GM18867 (cell line): ENCODE data around the gene ITPR1.
"Not testable (repeated sequence)": the region's sequence is repeated elsewhere in the genome, so short reads cannot be mapped to it uniquely, and the experiment has no call there.

Source experiments
- ATAC-seq: cut with Tn5 transposase; IDR thresholded peaks from one replicate; pipeline ENCODE4 v1.9.1; 2021; ENCODE audit warnings: mild to moderate bottlenecking, moderate library complexity; ENCODE audit not compliant: unreplicated experiment

Gene ITPR1

DNA sequence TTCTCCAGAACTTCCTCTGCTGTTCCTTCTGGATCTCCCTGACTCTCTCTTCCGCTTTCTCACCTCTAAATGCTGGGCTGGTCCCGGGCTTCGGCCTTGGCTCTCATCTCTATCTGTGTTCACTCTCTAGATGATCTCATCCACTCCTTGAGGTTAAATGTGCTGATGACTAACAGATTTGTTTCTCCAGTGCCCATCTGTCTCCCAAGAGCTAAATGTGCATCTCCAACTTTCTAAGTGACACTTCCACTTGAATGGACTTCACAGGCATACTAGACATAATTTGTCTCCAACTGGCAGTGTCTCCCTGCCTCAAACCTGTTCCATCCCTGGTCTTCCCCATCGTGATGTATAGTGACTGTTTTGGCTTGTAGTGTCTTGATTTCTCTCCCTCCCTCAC is 95.3 kb downstream of the ITPR1 start:
- ATAC-seq: no peak

DNA sequence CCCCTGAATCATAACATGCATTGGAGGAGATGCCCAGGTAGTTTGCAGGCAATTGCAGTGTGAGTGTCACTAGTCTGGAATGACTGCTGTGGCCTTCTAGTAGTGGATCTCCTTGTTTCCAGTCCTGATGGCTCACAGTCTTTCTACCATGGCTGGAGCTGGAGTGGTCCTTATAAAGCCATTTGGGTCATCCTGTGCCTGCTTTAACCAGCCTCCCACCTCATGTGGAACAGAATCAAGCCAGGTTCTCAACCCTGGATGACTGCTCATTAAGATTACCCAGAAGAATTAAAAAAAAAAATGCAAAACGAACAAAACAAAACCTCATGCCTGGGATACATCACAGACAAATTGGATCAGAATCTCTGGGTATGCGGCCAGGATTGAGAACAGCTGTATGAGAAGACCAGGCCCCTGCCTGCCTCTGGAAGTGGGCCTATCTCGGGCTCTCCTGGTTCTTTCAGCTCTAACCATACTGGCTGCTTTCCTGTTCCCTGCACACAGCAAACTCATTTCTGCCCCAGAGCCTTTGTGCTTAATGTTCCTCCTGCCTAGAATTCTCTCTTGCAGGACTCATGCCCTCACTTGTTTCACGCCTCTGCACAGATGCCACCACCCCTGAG is 96.4 kb downstream of the ITPR1 start:
- ATAC-seq: no peak

DNA sequence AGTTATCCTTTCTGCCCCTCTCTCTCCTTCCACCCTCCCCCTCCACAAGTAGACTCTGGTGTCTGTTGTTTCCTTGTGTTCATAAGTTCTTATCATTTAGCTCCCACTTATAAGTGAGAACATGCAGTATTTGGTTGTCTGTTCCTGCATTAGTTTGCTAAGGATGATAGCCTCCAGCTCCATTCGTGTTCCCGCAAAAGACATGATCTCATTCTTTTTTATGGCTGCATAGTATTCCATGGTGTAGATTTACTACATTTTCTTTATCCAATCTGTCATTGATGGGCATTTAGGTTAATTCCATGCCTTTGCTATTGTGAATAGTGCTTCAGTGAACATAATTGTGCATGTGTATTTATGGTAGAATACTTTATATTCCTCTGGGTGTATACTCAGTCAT is 97.7 kb downstream of the ITPR1 start:
- not testable (repeated sequence) for ATAC-seq

DNA sequence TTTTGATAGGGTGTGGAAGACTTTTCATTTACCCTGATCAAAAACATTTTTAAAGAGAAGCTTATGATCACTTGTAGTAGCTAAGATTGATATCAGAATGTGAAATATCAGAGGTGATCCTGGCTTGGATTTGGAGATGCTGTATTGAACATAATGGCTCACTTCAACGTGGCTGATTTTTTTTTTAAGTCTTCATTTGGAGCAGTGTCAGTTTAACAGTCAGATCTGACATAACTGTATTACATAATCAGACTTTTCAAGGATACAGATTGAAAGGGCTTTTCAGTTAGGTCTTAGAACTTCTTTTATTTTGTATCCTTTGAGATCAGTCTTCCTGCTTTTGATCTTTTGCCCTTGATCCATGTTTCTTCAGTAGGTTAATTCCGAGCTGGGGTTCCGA is 98.5 kb downstream of the ITPR1 start:
- no peak for ATAC-seq

DNA sequence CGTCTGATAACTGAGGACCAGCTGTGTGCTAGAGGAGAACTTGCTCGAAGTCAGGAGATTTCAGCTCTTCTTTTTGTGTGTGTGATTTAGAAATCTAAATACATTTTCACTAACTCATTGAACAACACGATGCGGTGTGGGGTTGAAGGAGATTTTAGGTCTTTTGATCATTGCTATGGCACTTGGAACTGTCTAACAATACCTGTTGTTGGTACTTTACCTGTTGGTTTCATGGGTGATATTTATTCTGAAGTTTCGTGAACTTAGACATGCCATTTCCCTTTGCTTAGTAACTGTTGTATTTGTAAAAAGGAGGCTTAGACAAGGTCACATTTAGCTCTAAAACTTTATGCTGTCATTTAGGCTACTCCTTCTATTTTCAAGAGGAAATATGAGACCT is 99.9 kb downstream of the ITPR1 start:
- no peak for ATAC-seq

DNA sequence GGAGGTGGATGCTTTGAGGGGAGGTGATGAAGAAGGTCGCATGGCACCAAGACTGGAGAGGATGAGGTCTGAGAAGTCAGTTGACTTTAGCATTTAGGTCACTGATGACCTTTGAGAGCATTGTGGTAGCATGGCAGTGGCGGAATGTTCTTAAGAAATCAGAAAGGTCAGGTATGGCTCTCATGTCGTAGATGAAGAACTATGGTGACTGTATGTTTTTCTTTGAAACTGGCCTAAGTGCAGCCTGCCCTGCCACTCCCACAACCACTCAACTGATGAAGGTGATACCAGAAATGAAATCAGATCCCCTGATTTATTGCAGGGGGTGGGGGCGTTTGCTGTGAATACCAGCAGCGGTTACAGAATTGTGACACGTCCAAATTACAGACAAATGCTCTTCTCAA is 102.6 kb downstream of the ITPR1 start:
- no peak for ATAC-seq

DNA sequence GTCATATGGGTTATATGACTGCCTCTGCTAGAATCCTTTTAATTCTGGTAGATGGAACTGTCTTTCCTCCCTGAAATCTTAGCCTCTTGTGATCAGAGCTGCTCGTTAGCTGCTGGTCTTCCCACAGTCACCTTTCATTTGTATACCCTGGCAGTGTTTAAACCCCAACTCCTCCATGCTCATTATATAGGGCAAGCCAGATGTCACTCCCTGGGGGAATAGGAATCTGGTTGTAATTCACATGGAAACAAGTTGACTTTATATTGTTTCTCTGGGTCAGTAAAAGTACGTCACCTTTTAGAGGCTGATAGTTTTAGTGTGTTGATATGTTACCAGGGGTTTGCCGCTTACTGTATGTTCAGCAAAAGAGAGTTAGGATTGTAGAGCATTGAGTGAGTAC is 103.5 kb downstream of the ITPR1 start:
- ATAC-seq: no peak

DNA sequence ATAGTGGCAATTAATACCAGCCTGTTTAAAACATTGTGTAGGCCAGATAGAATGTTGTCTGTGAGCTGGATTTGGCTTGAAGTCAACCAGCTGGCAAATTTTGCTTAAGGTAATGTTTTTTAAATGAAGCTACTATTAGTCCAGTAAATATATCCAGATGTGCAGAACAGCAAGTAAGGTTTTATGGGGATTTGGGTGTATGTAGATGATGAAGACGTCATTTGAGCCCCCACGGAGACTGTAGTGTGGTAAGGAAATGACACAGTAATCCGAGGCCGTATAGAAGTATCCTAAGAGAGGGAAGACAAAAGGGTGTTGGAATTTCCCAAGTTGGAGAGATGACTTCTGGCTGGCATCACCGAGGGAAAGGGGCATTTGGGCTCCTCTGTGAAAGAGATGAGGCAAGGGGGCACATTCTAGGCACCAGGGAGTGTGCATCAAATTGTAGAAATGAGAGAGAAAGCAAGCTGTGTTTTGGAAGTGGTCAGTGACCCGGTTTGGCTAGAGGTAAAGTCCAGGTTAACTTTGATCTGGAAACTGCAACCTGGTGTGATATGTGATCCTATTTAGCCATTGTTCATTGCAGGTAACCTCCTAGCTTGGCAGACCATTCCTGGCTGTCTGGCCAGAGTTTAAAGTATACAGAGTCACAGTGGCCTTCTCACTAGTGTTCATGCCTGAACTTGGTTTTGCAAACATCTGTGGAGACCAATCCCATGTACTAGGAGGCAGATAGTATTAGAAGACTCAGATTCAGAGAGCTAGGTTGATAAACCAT is 104.2 kb downstream of the ITPR1 start:
- ATAC-seq: no peak

DNA sequence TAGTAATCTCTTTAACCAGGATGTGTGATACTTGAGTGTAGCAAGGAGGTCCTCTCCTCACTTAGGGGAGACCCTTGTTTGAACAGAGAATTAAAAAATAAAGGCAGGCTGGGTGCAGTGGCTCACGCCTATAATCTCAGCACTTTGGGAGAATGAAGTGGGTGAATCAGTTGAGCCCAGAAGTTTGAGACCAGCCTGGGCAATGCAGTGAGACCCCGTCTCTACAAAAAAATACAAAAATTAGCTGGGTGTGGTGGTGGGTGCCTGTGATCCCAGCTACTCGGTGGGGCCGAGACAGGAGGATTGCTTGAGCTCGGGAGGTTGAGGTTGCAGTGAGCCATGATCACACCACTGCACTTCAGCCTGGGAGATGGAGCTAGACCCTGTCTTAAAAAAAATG is 105.1 kb downstream of the ITPR1 start:
- ATAC-seq: not testable (repeated sequence)

DNA sequence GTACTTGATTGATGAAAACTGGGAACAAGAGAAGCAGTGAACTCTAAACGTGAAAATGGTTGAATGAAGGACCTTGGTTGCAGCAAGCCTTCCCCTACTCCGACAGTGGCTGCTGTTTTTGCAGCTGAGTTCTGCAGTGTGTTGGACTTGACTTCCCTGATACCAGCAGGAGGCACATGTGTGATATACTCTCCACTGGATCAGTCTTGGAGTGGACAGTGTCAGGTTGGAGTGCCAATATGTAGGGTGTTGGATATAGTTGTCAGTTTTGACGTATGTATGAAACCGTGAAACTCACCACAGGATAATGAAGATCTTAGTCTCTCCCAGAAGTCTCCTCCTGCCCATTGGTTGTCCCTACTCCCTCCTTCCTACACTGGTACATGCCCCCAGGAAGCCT is 106.5 kb downstream of the ITPR1 start:
- ATAC-seq: no peak

DNA sequence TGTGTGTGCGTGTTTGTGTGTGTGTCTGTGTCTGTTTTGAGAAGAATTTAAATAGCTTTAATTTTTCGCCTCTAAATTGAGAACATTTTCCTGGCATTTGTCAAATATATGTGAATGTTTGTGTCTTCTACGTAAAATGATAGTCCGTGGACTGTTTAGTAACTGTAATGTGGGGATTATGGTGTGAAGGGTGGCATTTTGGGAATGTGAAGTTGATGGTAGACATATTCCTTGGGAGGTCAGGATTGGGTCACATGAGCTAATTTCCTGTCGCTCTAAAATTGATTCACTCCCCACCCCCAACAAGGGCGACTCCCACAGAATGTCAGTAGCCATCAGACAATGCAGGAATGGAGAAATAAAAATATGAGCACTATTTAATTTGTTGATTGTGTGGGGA is 107.3 kb downstream of the ITPR1 start:
- no peak for ATAC-seq

DNA sequence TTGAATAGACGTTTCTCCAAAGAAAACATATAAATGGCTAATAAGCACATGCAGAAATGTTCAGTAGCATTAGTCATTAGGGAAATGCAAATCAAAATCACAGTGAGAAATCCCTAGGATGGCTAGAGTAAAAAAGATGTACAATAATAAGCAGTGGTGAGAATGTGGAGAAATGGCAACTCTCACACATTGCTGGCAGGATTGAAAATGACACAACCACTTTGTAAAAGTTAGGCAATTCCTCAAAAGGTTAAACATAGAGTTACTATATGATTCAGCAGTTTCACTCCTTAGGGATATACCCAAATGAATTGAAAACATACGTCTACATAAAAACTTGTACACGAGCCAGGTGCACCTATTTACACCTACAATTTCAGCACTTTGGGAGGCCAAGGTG is 108.7 kb downstream of the ITPR1 start:
- ATAC-seq: no peak

DNA sequence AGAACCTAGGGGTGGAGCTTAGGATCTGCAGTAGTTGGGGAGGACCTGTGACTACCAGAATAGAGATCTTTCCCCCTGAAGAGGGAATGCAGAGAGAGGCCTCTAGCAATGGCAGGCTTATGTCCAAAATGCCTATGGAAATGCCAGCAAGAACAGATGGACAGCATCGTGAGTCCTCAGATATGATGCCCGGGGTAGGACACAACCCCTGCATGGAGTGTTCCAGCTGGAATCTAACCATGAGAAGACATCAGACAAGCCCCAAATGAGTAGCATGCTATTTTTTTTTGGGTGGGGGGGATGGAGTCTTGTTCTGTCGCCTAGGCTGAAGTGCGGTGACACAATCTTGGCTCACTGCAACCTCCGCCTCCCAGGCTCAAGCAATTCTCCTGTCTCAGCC is 111.5 kb downstream of the ITPR1 start:
- no peak for ATAC-seq

DNA sequence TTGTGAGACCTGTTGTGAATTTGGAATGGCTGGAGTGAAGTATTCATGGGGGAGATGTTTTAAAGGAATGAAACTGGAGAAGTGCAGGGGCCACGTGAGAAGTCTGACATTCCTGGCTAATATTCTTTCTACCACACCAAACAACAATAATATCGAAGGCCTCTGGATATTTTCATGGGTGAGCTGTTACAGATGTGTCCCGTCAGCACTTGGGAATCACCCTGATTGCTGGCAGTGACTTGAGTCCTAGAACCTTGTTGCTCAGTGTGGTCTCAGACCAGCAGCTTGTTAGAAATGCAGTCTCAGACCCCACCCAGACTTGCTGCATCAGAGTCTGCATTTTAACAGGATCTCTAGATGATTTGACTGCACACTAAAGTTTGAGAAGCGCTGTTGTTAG is 113.8 kb downstream of the ITPR1 start:
- ATAC-seq: no peak

DNA sequence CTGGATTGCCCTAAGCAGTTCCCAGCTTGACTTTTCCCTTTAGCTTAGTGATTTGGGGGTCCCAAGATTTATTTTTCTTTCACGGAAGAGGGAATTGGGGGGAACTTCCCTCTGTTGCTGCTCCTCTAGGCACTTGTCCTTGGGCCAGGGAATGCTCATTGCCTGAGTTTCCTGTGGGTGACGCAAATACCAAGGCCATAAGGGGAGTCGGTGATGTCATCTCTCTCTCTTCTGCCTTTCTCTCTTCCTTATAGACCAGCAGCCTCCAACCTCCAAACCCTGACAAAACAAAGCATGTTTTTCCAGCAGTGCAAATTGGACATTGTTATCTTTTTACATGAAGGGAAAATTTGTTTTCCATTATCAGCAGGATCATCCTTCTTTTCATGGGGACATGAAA is 120.2 kb downstream of the ITPR1 start:
- ATAC-seq: no peak

DNA sequence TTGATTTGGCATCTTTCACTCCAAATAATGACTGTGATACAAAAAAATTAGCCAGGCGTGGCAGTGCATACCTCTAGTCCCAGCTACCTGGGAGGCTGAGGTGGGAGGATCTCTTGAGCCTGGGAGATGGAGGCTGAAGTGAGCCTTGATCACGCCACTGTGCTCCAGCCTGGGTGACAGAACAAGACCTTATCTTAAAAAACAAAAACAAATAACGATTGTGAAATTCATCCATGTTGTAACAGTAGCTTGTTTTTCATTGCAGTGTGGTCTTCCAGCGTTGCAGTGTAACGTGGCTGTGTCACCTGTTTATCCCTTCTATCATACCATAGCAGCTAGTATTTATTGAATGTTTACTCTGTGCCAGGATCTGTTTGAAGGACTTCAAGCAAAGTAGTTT is 120.9 kb downstream of the ITPR1 start:
- ATAC-seq: no peak

DNA sequence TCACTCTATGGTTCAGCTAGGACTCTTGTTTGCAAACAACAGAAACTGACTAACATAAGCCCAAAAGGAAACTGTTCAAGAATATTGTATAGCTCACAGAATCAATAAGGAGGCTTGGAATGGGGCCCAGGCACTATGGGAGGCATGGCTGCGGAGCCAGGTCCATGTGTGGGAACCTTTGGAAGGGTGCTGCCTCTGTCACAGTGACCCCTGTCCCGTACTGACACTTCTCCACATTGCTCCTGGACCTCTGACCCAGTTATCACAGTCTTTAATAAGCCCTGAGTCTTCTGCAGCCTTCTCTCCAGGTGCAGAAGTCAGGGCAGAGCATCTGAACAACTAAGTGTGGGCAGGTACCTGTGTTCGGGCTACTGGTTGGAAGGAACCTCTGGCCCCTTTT is 121.8 kb downstream of the ITPR1 start:
- no peak for ATAC-seq

DNA sequence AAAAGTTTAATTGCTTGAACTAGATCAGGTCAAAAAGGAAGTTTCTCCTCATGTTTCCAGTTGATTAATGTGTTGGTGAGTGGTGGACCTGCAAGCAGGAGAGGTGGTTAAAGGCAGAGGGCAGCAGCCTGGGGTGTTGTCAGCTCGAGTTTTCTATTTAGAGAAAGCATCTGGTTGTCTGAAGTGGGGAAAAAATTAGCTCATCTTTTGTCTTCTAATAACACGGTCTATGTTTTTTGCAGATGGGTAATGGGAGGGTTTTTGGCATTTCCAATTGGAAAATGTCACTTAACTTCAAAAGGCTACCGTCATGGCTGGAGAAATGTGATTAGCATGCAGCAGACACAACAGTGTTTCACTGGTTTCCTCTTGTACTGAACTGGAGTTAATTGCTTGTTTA is 122.6 kb downstream of the ITPR1 start:
- no peak for ATAC-seq

DNA sequence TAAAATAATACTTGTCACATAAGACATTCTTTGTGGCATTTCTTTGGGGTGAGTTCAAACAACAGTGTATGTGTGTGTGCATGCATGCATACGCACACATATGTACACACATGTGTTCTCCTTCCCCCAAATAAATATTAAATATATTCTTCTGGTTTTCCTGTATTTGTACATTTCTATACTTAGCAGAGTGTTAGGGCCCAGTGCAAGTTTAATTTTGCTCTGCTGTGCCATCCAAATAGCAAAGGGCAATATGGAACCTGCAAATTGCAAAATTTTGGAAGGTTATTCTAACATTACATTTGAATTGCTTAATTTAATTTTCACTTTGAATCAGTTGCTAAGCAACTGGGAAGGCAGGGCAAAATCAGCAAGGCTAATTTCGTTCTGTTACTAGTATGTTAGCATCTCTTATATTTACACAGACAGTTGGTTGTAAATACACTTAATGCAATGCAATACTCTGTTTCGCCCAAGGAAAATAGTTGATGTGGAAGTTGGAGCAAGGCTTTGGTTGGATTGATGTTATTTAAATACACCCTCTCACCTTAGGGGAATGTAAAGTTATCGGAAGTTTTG is 130.4 kb downstream of the ITPR1 start:
- no peak for ATAC-seq

DNA sequence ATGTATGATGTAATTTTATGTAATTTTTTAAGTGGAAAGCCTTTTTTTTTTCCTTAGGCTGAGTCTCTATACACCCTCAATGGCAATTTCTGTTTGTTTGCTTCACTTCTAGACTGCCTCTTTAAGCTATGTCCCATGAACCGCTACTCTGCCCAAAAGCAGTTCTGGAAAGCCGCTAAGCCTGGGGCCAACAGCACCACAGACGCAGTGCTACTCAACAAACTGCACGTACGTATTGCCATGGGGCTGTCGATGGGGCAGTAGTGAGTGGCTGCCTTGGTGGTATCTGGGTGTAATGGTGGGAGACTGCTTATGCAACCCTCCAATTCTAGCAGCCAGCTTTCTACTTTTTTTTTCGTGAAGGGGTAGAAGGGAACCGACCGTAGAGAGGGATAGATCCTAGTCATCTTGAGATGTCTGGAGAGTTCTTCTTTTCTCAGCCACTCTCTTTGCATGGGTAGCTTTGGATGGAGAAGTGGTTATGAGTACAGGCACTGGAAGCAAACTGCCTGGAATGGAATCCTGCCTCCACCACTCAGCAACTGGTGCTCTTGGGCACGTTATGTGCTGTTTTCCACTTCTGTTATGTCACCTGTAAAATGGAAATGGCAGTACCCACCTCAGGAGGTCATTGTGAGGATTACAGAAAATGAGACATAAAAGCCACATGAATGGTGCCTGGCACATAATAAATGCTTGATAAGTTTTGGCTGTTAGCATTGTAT is 134.7 kb downstream of the ITPR1 start:
- no peak for ATAC-seq

DNA sequence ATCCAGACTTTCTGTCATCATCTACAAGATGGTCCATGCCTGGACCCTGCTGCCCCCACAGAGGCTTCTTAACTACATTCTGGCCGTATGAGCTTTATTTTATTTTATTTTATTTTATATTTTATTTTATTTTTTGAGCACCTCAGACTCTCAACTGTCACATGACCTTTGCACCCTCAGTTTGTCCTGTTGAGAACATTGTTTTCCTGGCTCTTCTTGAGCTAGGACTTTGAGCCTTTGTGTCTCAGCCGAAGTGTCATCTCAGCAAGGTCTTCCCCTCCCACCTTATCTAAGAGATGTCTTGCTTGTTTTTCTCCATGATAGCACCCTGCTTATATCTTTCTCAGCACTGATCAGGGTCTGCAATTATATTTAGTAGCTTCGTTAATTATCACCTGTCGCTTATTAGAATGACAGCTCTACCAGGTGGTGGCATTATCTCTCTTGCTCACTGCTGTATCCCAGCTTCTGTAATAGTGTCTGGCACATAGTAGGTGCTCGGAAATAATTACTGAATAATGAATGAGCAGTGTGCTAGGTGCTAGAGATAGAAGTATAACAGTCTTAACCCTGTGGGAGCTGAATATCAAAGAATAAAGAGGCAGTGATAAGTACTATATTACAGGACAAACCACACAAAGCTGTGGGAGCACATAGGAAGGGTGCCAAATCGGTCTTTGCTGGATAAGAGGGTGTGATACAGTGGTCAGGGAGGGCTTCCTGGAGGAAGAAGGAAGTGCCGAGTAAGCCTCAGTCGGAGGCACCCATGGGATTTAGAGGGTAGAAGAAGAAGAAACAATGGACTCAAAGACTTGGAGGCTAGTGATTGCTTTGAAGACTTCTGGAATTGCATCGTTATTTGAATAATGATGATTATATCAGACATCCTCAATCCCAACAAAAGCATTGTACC is 136.2 kb downstream of the ITPR1 start:
- no peak for ATAC-seq
